HuH-7.5 (cell line): ENCODE results near the gene KRTAP4-2.
"Not testable (repeated sequence)": the region's sequence is repeated elsewhere in the genome, so short reads cannot be mapped to it uniquely, and the experiment has no call there.

Source experiments
- DNase-seq: peaks from one replicate; pipeline ENCODE4 v3.0.0; 2011; ENCODE audit warnings: low spot score

KRTAP4-2 gene

DNA sequence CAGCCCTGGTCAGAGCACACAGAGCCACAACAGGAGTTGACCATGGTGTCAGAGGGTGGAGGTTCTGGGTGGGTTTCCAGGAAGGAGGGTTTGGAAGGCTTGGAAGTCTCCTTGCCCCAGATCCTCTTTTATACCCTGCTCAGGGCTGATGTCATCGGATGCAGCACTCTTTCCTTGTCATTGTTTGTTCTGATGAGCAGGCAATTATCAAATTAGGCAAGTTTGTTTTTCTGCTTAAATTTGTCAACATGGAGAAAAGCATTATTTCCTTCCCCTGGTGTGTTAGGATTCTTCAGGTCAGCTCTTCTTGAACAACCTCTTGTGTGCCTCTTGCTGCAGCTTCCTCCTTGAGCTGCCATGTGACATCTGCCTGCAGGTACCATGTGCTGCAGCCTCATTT, 17.4 kb downstream of the KRTAP4-2 start, which contains the start of gene KRTAP4-4:
Gene KRTAP4-4 (minus strand): TSS at position 101 of the 400 bp plus-strand sequence. CDS start 57 bp downstream, at position 44.
- no peak for DNase-seq

DNA sequence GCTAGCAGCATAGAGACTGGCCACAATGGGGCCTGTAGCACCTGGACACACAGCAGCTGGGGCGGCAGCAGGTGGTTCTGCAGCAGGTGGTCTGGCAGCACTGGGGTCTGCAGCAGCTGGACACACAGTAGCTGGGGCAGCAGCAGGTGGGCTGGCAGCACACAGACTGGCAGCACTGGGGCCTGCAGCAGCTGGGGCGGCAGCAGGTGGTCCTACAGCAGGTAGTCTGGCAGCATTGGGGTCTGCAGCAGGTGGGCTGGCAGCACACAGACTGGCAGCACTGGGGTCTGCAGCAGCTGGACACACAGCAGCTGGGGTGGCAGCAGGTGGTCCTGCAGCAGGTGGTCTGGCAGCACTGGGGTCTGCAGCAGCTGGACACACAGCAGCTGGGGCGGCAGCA, 17.8 kb downstream of the KRTAP4-2 start:
- not testable (repeated sequence) for DNase-seq

DNA sequence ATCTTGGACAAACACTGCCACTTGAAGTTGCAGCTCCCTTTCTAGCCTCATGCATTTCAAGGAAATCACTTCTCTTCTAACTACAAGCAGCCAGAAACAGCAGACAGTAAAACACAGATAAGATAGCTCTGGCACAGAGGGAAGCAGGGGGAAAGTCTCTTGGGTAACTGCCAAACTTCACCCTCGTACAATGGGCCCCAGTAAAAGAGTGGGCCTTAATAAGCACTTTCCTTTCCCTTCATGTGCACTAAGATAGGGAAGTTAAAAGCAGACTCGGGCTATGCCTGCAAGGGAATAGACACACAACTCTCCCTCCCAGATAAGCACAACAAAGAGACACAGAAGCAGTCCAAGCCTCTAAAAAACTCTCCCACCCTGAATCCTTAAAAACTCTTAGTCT, 24.2 kb downstream of the KRTAP4-2 start:
- no peak for DNase-seq

DNA sequence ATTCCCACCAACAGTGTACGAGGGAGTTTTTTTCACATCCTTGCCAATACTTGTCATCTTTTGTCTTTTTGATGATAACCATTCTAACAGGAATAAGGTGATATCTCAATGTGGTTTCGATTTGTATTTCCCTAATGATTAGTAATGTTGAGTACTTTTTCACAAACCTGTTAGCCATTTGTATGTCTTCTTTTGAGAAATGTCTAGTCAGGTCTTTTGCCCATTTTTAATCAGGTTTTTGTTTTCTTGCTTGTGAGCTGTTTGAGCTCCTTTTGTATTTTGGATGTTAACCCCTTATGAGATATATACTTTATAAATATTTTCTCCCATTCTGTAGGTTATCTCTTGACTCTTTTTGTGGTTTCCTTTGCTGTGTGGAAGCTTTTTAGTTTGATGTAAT, 26.5 kb downstream of the KRTAP4-2 start:
- DNase-seq: no peak

DNA sequence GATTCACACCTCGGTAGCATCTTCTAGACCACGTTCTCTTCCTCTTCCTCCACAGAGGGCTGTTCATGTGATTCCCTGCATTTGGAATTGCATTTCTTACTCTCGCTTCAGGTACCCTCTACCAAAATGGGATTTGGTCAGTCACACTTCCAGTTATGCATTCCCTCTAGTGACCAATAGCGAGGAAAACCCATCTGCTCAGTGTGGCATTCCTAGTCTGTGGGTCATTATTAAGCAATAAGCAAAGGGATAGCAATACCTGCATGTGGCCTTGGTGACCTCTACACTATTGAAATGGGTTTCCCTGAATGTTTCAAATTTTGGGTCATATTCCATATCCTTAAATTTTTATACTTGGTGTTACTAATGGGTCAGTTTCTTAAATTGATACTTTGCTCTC, 28.0 kb downstream of the KRTAP4-2 start:
- DNase-seq: no peak

DNA sequence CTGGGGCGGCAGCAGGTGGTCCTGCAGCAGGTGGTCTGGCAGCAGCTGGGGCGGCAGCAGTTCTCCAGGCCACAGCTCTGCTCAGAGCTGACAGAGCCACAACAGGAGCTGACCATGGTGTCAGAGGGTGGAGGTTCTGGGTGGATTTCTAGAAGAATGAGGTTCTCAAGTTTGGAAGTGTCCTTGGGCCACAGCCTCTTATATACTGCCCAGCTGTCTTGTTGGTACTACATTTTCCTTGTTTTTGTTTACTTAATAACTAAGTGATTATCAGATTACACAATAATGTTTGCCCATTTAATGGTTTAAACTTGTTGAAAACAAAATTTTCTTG, 28.4 kb downstream of the KRTAP4-2 start, which contains the start of gene KRTAP4-5:
Gene KRTAP4-5 (minus strand): TSS at position 174 of the 334 bp plus-strand sequence. CDS start 58 bp downstream, at position 116.
- DNase-seq: no peak

DNA sequence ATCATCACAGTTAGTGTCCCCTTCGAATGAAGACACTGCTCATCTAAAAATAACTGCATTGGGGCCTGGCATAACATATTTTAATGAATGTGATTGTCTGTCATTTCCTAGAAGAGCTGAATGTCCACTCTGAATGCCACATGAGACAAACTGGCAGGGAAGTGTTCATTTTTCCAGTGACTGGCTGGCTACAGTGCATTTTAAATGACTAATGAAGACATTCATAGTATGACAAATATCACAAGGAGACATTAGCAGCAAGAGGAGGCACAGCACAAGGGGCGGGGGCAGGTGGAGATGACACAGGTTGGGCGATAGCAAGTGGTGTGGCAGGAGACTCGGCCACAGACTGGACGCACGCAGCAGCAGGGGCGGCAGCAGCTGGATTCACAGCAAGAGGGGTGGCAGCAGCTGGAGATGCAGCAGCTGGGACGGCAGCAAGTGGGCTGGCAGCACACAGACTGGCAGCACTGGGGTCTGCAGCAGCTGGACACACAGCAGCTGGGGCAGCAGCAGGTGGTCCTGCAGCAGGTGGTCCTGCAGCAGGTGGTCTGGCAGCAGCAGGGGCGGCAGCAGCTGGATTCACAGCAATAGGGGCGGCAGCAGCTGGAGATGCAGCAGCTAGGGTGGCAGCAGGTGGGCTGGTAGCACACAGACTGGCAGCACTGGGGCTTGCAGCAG, 28.9 kb downstream of the KRTAP4-2 start:
- not testable (repeated sequence) for DNase-seq

DNA sequence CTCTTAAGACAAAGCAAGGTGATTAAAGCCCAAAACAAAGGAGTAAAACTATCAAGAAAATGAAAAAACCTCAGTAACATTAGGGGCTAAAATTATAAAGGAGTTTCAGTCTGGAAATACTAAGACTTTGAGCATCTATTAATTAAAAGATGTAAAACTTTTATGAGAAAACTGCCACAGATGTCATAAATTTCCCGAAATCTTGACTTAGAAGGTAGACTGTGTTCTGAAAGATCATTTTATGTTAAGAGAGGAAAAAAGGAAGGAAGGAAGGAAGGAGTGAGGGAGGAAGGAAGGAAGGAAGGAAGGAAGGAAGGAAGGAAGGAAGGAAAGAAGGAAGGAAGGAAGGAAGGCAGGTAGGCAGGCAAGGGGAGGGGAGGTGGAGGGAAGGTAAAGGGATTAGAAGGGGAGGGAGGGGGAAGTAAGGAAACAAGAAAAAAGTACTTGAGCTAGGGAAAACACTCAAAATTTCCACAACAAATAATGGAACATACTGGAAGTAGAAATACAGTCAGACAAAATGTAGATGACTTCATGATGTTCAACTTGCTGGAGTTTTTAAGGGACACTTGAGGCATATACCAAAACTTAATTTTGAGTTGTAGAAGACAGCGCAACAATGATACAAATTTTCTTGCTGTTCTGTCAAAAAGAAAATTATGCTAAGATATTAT, 30.4 kb downstream of the KRTAP4-2 start:
- DNase-seq: no peak

DNA sequence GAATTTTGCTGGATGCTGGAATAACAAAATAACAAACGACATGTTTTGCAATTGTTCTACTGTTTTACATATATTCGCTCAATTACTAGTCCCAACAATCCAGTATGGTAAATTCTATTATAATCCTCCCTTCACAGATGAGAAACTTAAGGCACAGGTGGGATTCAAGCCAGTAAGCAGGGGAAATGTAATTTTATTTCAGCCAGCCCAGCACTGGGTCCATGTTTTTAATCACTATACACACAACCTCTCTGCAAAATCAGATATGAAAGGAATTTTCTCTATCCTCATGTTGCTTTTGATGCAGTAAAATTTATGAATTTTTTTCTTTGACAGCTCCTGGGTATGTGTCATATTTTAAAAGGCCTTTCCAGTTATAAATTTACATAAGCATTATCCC, 32.8 kb downstream of the KRTAP4-2 start:
- DNase-seq: no peak

DNA sequence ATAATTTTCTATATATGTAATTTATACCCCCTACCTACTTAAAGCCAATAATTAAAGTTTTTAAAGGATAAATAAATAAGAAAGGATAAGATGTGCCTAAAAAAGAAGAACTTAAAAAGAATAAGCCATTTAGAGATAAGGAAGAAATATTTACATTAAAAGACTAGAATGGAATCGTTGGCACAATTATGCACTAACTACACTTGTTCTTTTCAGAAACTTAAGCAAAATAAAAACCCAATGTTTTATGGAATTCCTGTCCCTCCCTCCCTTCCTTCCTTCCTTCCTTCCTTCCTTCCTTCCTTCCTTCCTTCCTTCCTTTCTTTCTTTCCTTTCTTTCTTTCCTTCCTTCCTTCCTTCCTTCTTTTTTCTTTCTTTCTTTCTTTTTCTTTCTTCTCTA, 33.2 kb downstream of the KRTAP4-2 start:
- DNase-seq: no peak

DNA sequence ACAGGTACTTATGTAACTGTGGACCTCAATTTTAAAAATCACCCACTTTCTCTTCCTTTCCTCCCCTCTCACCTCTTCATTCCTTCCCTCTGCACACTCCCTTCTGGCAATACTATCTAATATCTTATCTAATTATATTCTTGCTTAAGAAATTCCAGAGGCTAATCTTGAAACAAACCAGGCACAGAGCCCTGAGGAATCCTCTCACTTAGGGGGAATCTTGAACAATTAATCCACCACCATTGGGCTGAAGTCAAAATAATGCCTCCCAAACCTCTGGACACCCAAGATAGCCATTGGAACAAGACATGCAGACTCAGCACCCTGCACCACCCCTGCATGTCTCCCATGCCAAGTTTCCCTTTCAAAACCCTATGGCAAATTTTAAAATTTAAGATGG, 36.7 kb downstream of the KRTAP4-2 start:
- DNase-seq: no peak

DNA sequence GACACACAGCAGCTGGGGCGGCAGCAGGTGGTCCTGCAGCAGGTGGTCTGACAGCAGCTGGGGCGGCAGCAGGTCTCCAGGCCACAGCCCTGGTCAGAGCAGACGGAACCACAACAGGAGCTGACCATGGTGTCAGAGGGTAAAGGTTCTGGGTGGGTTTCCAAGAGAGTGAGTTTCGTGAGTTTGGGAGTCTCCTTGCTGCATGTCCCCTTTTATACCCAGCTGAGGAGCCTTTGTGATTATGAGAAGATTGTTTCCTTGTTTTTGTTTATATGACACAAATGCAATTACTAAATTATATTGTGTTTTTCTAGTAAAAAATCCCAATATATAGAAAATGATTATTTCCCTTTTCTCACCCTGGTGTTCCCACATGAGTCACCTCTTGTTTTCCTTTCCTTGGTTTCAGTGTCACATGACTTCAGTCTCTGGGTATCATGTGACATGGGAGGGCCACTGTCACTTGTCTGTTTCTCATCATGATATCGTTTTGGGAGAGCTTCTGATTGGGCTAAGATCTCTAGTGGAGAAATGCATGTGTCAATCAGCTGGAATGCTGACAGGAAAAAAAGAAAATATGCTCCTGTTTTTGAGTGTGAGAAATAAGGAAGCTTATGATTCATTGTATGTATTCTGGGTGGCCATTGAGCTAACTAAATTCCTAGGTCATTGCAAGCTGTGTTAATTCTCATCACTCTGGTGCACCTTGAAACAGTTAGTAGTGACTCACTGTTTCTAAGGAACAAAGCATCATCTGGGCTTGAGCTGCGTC, 37.5 kb downstream of the KRTAP4-2 start, which contains the start of gene KRTAP4-6:
Gene KRTAP4-6 (minus strand): TSS at position 185 of the 772 bp plus-strand sequence. CDS start 57 bp downstream, at position 128.
- DNase-seq: no peak

DNA sequence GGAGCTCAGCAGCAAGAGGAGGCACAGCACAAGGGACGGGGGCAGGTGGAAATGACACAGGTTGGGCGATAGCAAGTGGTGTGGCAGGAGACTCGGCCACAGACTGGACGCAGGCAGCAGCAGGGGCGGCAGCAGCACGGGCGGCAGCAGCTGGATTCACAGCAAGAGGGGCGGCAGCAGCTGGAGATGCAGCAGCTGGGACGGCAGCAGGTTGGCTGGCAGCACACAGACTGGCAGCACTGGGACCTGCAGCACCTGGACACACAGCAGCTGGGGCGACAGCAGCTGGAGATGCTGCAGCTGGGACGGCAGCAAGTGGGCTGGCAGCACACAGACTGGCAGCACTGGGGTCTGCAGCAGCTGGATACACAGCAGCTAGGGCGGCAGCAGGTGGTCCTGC, 38.2 kb downstream of the KRTAP4-2 start:
- not testable (repeated sequence) for DNase-seq

DNA sequence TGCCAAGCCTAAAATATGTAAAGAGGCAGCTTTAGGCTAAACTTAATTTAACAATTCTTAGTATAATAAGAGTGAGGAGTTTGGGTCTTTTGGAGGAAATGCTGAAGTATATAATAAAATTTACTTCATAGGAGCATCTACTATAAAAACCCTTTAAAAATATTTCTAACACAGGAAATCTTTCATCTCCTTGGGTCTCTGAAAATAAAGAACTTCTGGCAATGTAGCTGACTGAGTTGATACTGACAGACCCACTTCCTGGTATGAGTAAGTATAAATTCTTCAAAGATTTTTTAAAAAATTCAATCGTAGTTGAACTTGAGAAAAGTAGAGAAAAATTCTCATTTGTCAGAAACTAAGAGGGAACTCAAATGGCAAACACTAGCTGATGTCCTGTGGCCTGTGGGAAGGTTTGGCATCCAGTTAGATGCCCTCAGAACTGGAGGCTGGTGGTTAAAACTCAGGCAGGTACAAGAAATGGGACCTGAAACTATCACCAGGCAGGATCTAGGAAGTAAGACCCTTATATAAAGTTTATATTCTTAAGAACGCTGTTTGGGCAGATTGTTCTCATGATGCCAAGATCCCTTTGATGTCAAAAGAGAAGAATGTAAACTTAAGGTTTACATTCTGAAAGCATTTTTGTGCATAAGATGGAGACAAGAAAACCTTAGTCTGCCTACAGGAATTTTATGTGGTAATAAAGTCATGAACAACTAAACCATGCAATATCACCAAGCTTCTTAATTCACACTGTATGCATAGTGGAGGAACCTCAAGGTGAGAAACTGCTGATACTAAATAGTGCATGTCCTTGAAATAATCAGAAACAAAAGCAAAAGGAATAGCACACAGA, 43.9 kb downstream of the KRTAP4-2 start:
- DNase-seq: no peak

DNA sequence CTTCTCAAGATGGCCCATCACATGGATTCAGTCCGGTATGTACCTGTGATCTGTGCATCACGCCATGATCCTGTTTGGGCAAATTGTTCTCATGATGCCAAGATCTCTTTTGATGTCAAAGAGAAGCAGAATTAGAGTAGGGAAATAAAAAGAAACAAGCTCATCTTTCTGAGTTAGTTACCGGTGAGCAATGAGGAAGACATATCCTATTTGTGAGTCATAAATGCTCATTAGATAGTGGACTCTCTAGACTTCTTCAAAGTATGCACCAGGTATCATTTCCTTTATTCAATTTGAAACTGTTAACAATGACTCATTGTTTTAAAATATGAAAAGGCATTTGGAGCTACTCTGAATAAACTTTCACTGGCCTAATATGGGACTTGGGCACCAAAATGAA, 46.0 kb downstream of the KRTAP4-2 start:
- no peak for DNase-seq
